HUDEP-2 (cell line): ENCODE results near the gene PACSIN1.

Experiments used
- DNase-seq, 76 experiments: peaks; one replicate each; lab custom pipeline; 2025; ENCODE audit not compliant: unreplicated experiment in 76 of 76; lab: John Stamatoyannopoulos, UW

PACSIN1 gene

DNA sequence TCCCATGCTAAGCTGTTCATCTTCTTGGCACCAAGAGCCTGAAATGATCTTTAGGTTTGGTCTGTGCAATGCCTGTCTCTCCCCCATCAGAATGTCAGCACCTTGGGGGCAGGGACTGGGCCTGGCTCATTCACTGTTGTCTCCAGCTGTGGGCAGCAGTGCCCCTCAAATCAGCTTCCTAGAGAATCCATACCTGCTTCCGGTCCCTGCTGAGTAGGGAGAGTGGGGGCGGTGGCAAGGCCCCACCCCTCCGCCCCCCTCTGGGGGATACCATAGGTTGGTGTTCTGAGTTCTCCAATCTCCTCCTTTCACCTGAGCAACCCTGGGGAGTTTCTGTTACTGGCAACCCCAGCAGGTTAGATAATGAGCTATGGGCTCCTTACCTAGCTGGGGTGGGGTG, 109.5 kb downstream of the PACSIN1 start:
- DNase-seq: no peak

DNA sequence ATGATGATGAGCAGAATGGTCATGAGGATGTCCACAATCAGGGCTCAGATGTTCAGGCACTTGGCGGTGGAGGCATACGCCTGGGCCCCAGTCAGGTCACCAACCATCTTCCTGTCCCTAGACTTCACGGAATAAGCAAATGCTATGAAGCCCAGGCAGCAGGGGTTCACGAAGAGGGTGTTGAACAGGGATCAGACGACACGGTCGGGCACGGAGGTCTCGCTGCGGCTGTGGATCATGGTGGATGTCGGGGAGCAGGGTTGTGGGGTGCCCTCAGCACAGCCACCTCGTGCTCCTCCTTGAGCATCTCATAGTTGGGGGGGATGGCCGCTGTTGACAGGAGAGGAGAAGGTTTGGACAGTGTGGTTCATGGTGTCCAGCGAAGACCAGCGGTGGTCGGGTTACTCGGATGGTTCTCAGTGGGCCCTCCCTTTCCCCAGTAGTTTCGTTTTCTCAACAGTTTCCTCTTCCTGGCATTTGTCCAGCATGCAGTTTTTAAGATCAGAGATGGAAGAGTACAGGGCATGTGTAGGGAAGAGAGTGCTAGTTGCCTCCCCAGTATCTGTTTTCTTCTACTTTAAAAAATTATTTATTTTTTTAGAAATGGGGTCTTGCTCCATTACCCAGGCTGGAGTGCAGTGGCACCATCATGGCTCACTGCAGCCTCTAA, 110.5 kb downstream of the PACSIN1 start:
- DNase-seq: no peak

DNA sequence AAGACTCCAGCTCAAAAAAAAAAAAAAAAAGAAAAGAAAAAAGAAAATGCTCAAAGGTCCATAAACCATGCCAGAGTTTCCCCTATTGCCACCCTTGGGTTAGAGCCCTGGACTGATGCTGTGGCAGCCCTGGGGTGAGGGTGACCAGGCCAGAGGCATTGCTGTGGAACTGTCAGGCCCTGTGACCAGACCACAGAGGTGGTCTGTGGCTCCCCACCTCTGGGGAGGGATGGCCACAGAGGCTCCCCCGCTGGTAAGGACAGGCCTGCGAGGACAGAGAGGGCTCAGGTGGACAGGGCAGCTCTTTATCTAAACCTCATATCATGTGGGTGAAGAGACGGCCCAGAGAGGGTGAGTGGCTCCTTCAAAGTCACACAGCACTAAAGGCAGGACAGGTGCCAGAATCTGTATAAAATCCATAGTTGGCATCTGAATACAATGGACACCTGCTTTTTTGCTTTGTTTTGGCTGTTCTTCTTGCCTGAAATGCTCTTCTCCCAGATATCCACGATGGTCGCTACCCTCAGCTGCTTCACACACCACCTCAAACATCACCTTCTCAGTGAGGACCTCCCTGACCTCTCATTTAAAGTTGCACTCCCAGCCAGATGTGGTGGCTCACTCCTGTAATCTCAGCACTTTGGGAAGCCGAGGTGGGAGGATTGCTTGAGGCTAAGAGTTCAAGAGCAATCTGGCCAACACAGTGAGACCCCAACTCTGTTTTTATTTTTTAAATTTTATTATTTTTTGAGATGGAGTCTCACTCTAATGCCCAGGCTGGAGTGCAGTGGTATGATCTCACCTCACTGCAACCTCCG, 112.8 kb downstream of the PACSIN1 start:
- no peak for DNase-seq

DNA sequence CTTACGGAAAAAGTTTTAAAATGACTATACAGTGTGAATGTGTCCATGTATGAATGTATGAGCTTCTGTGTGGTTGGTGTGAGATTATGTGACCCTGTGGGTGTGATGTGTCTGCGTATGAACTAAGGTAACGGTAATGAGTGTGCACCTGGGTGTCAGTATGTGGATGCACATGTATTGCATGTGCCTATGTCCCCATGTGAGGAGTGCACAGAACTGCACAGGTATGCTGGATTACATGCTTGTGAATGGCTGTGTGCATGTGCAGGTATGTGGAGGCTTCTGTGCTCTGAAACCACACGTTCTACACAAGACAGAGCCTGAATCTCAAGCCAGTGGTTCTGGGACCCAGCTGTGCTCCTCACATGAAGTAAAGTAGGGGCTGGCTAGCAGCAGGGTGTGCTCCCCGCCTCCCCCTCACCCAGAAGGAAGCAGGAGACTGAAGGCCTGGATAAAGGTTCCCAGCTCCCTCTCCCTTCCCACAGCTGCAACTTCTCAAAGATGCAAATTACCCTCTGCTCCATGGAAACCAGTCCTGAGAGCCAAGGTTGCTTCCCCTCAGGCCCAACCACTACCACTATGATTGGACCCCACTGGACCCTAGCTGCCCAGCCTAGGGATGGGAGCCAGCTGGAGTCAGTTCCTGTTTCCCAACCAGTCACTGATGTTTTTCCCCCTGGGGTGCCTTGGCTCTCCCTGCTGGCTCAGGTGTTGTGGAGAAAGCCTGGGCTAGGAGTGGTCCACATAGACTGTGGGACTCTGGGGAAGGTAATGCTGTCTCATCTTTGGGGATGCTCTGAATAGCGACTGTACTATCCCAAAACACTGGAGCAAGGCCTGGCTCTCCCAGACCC, 115.1 kb downstream of the PACSIN1 start:
- no peak for DNase-seq

DNA sequence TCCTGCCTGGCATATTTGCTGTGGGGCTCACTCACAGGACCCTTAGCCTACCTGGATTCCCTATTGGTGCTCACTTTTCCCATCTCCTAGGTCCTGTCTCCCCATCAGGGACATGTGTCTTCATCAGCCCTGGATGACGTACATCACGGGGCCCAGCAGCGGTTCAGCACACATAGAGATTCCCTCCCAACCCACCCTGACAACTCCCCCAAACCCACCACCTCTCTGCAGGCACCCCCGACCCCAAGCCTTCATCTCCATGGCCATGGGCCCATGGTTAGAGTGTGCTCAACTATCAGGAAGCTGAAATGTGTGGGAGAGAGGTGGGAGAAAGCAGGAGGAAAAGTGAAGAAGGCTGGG, 115.7 kb downstream of the PACSIN1 start:
- DNase-seq: no peak

DNA sequence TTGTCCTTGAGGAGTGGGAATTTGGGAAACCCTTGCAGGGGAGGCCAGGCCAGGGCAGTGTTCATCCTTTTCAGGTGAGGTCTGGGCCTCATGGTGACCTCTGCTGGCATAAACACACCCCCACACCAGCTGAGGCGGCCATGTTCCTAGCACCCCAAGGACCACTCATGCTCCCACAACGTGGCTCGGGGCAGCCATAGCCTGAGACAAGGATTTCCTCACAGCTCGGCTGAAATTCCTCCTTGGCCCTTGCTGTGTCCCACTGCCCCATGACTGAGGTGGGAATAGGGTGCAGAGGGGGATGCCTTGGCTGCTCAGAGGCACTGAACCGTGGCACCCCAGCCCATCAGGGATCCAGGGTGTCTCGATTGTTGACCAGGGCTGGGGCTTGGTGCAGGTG, 117.6 kb downstream of the PACSIN1 start:
- peak in 1 of 76 experiments; percentile 12 for DNase-seq

DNA sequence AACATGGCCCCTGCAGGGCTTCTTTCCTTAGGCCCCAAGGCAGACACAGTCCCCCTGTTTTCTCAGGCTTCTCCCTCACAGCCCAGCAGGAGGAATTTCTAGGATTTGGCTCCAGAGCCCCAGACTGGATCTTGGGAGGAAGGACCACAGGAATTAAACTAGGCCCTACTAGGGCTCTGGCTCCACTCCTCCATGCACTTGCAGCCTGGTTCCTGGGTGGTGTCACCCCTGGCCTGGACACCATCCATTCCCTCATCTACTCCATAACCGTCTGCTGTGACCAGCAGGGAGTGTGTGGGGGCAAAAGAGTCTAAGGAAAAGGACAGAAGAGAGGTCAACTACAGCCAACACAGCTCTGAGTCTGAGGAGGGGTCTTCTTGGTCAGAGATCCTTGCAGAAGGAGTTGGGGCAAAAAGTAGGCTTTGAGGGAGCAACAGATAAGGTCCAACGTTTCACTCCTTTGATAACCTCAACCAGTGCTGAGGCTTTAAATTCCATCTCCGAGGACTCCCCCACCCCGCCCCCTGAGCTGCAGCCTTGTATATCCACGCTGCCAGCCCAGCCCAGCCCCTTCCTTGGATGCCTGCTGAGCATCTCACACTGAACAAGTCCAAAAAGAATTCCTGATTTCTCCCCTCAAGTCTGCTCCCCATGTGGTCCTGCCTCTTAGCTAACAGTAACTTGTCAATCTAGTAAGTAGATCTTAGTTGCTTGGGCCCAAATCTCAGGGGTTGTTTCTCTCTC, 118.2 kb downstream of the PACSIN1 start:
- DNase-seq: no peak

DNA sequence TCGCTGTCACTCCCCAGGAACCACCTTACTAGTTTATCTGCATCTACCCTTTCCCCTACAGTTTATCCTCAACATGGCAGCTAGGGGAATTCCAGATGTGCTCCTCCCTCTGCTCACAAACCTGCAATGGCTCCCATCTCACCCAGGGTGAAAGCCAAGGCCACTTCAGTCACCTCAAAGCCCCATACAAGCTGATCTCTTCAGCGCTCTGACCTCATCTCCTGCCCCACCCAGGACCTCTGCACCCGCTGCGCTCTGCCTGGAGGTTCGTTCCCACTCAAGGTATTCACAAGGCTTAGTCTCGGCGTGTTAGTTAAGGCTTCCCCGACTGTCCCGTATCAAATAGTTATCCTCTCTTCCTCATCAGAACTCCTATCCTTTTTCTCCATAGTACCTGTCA, 118.8 kb downstream of the PACSIN1 start:
- DNase-seq: no peak
